Glutamatergic neuron (in vitro differentiated cells): ENCODE data around the gene CYGB. TPM values are rescaled to one million over a fixed set of nuclear protein-coding genes. Genes with fewer than 3 reads are reported as not detected.

ENCODE experiments used
- DNase-seq: peaks from one replicate; pipeline ENCODE4 v3.0.0; 2022
- H3K27ac Mint-ChIP-seq: one replicate; pipeline ENCODE4 v1.8.0; 2020; ENCODE audit warnings: mild to moderate bottlenecking, mixed read lengths, inconsistent platforms; ENCODE audit not compliant: unreplicated experiment
- H3K27me3 Mint-ChIP-seq: one replicate; pipeline ENCODE4 v1.8.0; 2020; ENCODE audit warnings: mild to moderate bottlenecking, moderate library complexity, mixed read lengths, inconsistent platforms; ENCODE audit not compliant: unreplicated experiment
- H3K36me3 Mint-ChIP-seq: one replicate; pipeline ENCODE4 v1.8.0; 2020; ENCODE audit warnings: mild to moderate bottlenecking, mixed read lengths, inconsistent platforms; ENCODE audit not compliant: unreplicated experiment
- H3K4me1 Mint-ChIP-seq: one replicate; pipeline ENCODE4 v1.8.0; 2020; ENCODE audit warnings: mild to moderate bottlenecking, low read depth, mixed read lengths, inconsistent platforms; ENCODE audit not compliant: unreplicated experiment
- H3K4me3 Mint-ChIP-seq: one replicate; pipeline ENCODE4 v1.8.0; 2020; ENCODE audit warnings: mild to moderate bottlenecking, mixed read lengths, inconsistent platforms; ENCODE audit not compliant: unreplicated experiment
- H3K9me3 Mint-ChIP-seq: one replicate; pipeline ENCODE4 v1.8.0; 2020; ENCODE audit warnings: mild to moderate bottlenecking, moderate library complexity, mixed read lengths, inconsistent platforms; ENCODE audit not compliant: unreplicated experiment
- CTCF ChIP-seq: fragments of 200-600 bp; sonication (generic); IDR thresholded peaks from one replicate; pipeline ENCODE4 v1.5.0; 2021; ENCODE audit not compliant: partially characterized antibody, unreplicated experiment
- total RNA-seq: library from RNA; stranded (reverse); fragmentation: NEBNext Ultra II Directional; extraction: Animal tissue kit (Norgen Biotek cat#: 25700); gene quantifications from one replicate; pipeline ENCODE4 v1.2.1, GENCODE V29; 2021; ENCODE audit not compliant: unreplicated experiment

The CYGB gene
- total RNA-seq, 1 donor from 2014 or later = 20.4 TPM

GRCh38 chr17:76485569-76485968 is 51.9 kb downstream of the CYGB start:
- H3K27ac Mint-ChIP-seq = peak overlapping the region; percentile 22
- no peak for TF ChIP-seq CTCF
- H3K4me3 Mint-ChIP-seq = no peak overlapping the region
- H3K4me1 Mint-ChIP-seq = peaks cover 7% of the 10 kb centered on the region
- H3K36me3 Mint-ChIP-seq = no peaks in the 10 kb centered on the region
- DNase-seq = no peak
- H3K27me3 Mint-ChIP-seq = no peaks in the 10 kb centered on the region
- H3K9me3 Mint-ChIP-seq = peaks cover 9% of the 10 kb centered on the region

GRCh38 chr17:76484228-76484725 is 53.2 kb downstream of the CYGB start:
- Mint-ChIP-seq H3K4me1 (peaks cover 9% of the 10 kb centered on the region), H3K36me3 (no peaks in the 10 kb centered on the region), H3K4me3 (peak overlapping the region; percentile 16), H3K27ac (no peak overlapping the region), H3K27me3 (no peaks in the 10 kb centered on the region), H3K9me3 (peaks cover 9% of the 10 kb centered on the region)
- no peak for TF ChIP-seq CTCF
- no peak for DNase-seq

- H3K4me3 Mint-ChIP-seq = no peak overlapping the region
- peaks cover 9% of the 10 kb centered on the region for H3K9me3 Mint-ChIP-seq
- H3K27ac Mint-ChIP-seq = peak overlapping the region; percentile 70
- H3K27me3 Mint-ChIP-seq = no peaks in the 10 kb centered on the region
- no peak for DNase-seq
- H3K4me1 Mint-ChIP-seq = peaks cover 9% of the 10 kb centered on the region
- TF ChIP-seq CTCF = no peak
- H3K36me3 Mint-ChIP-seq = no peaks in the 10 kb centered on the region
Observed at GRCh38 chr17:76481071-76481655, 56.3 kb downstream of the CYGB start.

GRCh38 chr17:76480632-76481031 is 56.9 kb downstream of the CYGB start:
- DNase-seq = no peak
- Mint-ChIP-seq H3K27me3 (no peaks in the 10 kb centered on the region), H3K4me1 (peaks cover 9% of the 10 kb centered on the region), H3K4me3 (no peak overlapping the region), H3K27ac (peak overlapping the region; percentile 65), H3K9me3 (peaks cover 7% of the 10 kb centered on the region), H3K36me3 (no peaks in the 10 kb centered on the region)
- TF ChIP-seq CTCF = no peak

GRCh38 chr17:76479515-76480060 is 57.9 kb downstream of the CYGB start:
- Mint-ChIP-seq H3K27ac (no peak overlapping the region), H3K9me3 (peaks cover 7% of the 10 kb centered on the region), H3K4me1 (peaks cover 9% of the 10 kb centered on the region), H3K27me3 (no peaks in the 10 kb centered on the region), H3K36me3 (no peaks in the 10 kb centered on the region), H3K4me3 (no peak overlapping the region)
- DNase-seq = no peak
- no peak for TF ChIP-seq CTCF
